Fibroblast of pulmonary artery (primary cell): ENCODE data around the gene AFF3.

Source experiments
- DNase-seq: peaks from one replicate; pipeline ENCODE4 v3.0.0-alpha.2; 2010; ENCODE audit warnings: low read depth
- H3K4me3 ChIP-seq: replicated peaks from 2 replicates; pipeline ENCODE4 v1.5.1; 2011; ENCODE audit warnings: low read depth, mild to moderate bottlenecking, control low read depth, low read length, moderate library complexity
- CTCF ChIP-seq: IDR thresholded peaks from 2 replicates; pipeline ENCODE4 v1.5.1; 2011; ENCODE audit warnings: mild to moderate bottlenecking, control low read depth, low read length, inconsistent platforms; ENCODE audit errors: missing control alignments

The AFF3 gene

DNA sequence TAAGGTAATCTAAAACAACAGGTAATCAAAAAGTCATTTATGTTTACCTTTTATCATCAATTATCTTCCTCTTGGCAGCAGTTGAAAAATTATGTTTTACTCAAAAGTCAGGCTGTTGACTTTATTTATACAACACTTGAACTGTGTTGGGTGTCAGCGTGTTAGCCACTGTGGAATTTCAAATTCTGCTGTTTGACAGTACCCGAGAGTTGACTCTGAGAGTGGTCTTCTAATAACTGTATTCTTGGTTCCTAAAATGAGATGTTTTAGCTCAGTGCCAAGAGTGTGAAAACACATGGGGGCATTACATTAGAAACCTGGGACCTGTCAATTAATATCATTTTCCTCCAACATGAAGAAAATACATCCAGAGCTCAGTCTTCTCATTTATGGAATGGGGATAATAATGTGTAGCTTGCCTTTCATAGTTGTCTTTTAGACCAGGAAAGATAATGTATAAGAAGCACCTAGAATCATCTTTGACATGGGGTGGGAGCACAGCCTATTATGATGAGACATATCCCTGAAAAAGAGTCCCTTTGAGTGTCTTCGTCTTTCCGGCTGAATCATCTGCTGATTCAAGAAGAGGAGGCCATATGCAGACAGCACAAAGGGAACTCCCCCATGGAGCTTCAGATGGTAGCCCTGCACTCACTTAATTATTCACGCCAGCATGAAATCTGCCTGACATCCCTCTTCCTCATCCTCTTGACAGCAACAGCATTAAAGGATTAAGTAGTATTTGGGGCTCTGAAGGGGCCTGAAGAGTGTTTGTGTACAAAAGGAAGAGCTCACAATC, 89.1 kb downstream of the AFF3 start:
- no peak for TF ChIP-seq CTCF
- no peak overlapping the region for H3K4me3 ChIP-seq
- DNase-seq = no peak

DNA sequence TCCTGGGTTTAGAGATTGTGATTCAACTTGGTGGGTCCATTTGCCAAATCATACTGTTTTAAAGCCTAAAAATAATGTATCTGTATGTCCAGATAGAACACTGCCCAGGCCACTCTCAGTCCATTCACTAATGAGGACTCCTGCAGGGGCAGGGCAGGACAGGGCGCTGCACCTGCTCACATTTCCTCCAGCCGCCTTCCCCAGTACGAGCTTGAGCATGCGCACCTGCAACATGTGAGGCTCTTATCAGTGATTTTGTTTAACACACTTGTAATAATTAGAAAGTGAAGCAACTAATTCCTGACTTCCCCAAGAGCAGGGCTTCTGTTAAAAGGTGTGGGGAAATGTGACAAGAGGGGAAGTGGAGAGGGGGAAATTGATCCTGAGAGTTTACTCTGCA, 89.7 kb downstream of the AFF3 start:
- H3K4me3 ChIP-seq = no peak overlapping the region
- no peak for DNase-seq
- no peak for TF ChIP-seq CTCF

DNA sequence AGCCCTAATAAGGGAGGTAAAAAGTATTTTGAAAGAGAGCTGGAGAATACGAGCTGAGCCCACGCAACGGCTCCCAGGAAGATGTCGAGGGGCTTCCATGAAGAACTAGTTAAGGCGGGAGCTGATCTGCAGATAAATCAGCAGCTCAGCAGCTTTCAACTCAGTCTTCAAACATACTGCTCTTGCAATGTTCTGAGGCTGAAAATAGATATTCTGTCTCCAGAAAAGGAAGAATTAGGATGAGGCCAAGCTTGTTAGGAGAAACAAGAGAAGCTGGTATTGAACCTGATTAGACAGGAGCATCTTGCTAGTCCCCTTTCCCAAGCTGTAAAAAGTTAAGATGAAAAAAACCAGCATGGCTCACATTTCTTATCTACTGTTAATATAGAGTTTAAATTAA, 91.1 kb downstream of the AFF3 start:
- no peak overlapping the region for H3K4me3 ChIP-seq
- TF ChIP-seq CTCF = no peak
- no peak for DNase-seq

GRCh38 chr2:100050685-100051084, 91.7 kb downstream of the AFF3 start:
- no peak for TF ChIP-seq CTCF

GRCh38 chr2:100046961-100047947, 95.1 kb downstream of the AFF3 start:
- no peak for TF ChIP-seq CTCF
- no peak for DNase-seq
- no peak overlapping the region for H3K4me3 ChIP-seq

More at GRCh38 chr2:100050685-100051084, 91.7 kb downstream of the AFF3 start:
- H3K4me3 ChIP-seq = no peak overlapping the region
- no peak for DNase-seq

DNA sequence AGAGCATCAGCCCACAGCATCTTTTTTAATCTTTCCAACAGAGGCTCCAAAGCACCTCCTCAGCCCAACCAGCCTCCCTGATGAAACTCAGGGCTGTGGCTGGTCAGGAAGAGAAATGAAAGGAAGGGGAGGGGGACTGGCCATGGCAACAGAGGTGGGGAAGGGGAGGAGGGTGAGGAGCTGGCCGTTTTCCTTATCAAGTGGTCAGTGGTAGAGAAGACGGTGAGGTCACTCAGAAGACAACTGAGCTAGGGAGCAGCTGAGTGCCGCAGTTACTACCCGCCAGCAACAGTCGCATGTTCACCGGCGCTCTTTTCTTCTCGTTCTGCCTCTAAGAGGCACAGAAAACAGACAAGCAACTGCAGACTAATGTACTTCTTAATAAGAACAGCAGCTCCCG, 97.4 kb downstream of the AFF3 start:
- no peak for TF ChIP-seq CTCF

More for the DNA sequence above, 97.4 kb downstream of the AFF3 start:
- no peak for DNase-seq
- H3K4me3 ChIP-seq = no peak overlapping the region
